NCI-H1092 (cell line): Measurements from ENCODE around the gene ZNF621.
"Not testable (repeated sequence)": the region's sequence is repeated elsewhere in the genome, so short reads cannot be mapped to it uniquely, and the experiment has no call there.

ENCODE experiments used
- DNase-seq: peaks from one replicate; lab custom pipeline; 2025; lab: John Stamatoyannopoulos, UW

Gene ZNF621

DNA sequence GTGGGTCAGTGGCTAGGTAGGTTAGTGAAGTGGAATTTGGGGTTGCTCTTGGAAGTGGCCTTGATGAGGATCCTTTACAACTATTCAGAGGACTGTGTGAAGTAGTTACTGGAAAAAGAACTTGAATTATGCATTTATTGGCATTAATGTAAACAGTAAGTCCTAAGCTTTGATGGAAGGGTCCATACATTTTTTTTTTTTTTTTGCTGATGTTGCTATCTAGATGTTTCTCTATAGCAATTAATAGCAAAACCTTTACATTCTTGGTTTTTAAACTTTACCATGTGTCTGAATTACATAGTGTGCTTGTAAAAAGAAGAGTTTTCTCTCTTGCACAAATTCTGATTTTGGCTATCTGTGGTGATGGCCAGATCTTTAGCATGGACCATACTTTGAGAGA lies 9.5 kb downstream of the ZNF621 start:
- DNase-seq = no peak

DNA sequence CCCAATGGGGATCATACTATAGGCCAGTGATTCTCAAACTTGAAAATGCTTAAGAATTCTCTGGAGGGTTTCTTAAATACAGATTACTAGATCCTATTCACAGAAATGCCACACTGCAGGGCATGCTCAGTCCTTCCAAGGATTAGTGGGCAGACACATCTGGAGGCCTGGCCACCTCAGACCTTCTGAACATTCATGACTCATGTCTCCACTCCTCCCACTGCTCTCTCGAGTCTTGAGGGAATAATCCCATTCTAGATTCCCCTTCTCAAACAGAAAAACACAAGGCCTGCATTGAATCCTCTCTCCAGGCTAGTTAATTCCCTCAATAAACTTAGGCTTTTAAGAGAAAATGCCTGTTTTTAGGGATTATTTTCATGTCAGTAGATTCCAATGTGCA lies 22.1 kb downstream of the ZNF621 start:
- DNase-seq = no peak

DNA sequence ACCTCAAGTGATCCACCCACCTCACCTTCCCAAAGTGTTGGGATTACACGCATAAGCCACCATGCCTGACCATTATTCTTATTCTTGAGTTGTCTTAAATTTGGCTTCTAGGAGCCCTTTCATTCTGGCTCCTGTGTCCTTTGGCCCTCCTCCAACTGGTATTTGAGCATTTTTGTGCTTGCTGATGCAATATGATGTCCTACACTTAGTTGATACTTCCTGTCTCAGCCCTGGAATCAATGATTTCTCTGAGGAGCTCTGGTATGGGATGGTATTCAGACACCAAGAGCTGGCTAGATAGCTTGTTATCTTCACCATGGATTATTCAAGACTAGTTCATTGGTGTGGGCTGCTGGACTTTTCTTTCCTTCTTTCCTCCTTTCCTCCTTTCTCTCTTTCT lies 25.4 kb downstream of the ZNF621 start:
- no peak for DNase-seq

DNA sequence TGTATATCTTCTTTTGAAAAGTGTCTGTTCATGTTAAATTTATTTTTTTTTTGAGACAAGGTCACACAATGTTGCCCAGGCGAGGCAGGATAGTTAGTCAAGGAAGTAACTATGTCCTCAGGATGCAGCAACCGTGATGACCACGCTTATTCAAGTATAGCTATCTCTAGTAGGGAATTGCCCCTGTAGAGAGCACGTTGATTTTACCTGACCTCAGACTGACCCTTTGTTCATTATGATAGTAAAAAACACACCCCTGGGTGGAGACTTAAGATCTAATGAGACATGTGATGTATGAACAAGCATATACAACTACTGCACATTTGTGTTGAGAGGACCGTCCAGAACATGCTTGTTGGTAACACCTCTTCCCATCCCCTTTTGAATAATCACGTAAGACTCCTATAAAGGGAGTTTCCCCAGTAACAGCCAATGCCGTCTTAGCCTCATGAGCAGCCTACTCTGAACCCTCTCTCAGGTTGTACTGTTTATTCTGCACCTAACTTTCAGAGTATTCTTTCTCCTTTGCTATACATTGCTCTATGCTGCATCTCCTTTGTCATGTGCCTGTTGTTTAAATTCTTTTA lies 32.9 kb downstream of the ZNF621 start:
- no peak for DNase-seq

DNA sequence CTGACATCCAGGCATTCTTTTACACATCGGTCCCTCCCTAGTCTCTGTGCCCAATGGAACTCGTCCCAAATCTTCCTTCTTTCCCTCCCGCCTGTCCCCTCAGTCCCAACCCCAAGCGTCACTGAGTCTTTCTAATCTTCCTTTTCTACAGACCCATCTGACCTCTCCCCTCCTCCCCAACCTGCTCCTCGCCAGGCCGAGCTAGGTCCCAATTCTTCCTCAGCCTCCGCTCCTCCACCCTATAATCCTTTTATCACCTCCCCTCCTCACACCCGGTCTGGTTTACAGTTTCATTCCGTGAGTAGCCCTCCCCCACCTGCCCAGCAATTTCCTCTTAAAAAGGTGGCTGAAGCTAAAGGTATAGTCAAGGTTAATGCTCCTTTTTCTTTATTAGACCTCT lies 37.7 kb downstream of the ZNF621 start:
- not testable (repeated sequence) for DNase-seq

DNA sequence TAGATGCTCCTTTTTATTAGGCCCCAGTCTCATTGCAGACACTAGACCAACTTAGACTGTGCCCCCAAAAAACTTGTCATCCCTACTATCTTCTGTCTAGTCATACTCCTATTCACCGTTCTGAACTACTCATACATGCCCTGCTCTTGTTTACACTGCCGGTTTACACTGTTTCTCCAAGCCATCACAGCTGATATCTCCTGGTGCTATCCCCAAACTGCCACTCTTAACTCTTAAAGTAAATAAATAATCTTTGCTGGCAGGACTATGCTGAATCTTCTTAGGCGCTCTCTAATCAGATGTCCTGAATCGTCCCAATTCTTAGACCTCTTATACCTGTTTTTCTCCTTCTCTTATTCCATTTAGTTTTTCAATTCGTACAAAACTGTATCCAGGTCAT lies 40.9 kb downstream of the ZNF621 start:
- not testable (repeated sequence) for DNase-seq

DNA sequence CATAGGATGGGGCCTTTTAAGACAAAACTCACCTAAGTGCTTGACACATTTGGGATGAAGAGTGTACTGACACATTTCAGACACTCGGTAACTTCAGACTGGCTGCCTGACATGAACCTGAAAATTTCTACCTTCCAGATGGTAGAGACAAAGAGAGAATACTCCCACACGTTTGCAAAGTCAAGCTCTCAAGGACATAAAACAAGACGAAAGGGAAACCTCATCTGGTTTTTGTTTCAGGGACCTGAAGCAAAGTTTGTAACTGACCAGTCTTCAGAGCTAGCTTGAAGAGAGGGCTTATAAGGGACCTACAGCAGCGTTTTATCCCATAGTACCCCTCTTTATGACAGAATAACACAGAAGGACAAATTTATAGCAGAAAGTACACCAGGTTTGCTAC lies 41.9 kb downstream of the ZNF621 start:
- no peak for DNase-seq

DNA sequence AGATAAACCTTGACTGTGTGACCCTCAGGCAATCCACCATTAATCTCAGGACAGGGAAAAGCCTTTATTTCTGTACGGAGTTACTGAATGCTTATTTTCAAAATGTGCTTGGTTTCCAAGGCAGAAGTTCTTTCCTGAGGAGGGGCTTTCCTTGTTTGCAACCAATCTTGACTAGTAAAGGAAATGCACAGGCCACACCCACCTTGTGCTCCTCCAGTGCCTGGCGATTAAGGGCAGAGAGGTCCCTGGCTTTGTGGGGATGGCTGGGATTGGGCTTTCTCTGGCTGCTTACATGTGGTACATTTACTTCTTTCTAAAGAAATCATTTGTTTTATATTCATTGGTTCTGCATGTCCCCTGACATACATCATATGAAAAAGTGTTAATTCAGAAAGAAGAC lies 47.8 kb downstream of the ZNF621 start:
- DNase-seq = no peak

DNA sequence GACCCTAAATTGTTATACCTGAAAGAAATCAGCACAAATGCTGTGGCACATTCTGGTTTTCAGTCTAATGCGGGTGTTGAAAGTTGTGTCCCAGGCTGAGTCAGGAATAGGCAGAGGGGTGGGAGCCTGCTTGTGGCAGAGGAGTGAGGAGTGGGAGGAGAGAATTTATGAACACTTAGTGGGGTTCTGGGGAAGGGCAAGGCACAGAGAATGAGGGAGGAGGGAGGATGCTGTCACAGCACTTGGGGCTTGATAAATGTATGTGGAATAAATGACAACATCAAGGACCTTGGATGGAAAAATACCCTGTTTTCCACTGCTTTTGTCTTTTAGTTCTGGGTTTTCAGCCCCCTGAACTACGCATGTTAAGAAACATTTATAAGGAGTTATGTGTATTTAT lies 49.3 kb downstream of the ZNF621 start:
- no peak for DNase-seq

DNA sequence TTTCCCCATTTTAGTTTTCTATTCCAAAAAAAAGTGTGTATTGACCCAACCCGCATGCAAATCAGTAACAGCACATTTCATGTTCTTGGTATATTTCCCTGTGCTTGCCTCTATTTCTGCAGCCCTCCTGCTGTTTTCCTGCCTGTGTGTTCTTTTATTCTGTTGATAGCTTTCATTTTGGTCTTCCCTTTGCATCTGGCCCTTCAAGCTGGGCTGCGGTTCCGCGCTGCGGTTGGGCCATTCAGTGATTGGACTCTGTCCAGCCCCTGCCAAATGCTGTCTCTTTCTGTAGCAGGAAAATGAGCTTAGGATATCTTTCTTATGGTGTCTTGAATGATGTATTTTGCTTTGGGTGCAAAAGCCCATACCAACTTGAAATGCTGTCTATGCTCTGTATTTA lies 49.9 kb downstream of the ZNF621 start:
- peak; percentile 47 for DNase-seq

DNA sequence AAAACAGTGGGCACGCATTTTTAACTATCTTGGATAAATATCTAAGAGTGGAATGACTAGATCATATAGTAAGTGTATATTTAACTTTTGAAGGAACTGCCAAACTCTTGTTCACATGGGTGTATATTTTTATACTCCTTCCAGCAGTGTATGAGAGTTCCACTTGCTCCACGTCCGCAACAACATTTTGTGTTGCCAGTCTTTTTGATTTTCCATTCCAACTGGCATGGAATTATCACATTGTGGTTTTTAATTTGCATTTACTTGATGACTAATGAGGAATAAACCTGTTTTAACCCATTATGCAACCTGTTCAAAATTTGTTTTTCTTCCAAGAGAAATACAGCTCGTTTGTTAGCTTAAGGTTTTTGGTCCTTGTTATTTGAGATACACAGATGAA lies 51.6 kb downstream of the ZNF621 start:
- no peak for DNase-seq

DNA sequence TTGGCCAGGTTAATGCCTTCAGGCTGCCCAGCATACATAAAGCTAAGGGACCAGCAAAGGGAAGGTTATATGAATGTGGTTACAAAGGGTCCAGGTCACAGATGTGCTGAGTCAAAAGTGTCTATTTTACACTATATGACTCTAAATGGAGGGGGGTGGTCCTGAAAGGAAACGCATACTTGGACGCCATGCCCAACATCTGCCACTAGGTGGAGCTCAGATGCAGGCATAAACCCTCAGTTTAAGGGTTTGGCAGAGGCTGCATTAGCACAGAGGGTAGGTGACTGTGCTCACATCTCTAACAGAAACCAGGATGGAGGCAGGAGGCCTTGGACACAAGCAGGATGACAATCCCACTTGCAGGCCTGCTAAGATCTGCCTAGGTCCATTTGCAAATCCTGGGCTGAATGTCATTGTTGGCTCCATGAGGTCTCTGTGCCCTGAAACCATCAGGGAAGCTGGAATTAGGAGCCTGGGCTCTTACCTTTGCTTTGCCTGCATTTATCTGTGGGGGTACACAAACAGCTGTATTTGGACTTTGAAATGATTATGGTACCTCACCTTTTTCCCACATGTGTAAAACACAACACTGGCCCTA lies 55.8 kb downstream of the ZNF621 start:
- peak; percentile 59 for DNase-seq

DNA sequence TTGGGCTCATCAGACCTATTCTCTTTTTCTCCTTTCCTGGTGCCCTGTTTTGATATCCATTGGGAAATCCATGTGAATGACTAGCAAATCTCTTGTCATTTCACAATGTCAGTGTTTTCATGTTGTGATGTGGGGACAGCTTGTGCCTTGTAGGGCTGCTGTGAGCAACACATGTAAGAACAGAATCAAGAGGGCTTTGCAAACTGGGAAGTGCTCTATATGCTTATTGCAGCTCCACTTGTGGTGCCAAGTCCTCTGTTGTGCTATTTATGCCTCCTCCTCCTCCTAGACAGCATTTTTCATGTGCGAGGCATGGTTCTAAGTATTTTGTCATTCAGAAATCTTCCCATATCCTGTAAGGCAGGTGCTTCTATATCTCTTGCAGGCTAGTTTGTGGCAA lies 56.4 kb downstream of the ZNF621 start:
- DNase-seq = no peak

DNA sequence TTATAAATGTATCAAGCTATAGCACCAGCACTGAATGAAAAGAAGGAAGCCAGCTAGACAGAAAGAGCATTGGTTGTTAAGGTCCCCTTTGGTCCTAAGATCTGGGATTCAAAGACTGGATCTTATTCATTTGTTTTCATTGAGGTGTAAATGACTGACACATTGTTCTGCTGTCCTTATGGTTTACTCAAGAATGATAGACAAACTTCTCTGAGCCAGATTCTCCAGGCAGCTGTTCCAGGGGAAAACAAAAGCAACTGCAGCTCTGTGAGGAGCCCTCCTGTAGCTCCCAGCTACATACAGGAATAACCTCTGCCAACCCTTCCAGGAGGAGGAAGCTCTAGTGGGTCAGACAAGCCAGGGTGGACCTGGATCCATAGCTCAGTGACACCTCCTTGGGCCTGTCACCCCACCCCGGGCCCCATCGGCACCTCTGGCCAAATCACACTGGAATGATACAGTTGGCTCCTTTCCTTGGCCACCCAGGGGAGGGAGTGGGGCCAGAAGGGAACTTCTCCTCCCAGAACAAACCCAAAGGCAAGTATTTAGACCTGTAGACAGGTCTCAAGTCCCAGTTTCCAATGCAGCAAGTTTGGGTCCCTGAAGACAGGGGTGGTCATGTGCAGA lies 57.8 kb downstream of the ZNF621 start:
- no peak for DNase-seq

DNA sequence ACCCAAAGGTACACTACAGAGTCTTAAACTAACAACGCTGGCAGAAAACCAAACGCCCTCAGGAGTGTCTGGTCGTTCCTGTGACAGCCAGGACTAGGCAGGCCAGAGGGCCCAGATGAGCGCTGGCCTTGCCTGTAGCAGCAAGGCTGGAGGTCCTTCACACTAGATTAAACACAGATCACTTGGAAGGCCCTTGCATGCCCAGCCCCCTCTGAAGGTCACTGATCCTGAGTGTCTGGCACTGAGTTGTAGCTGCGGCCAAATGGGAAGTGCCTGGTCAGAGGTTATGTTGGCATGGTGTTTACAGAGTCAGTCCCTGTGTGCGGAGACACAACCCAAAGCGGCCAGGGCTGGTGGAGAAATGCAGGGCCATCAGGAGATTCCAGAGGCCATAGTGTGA lies 58.9 kb downstream of the ZNF621 start:
- DNase-seq = no peak

DNA sequence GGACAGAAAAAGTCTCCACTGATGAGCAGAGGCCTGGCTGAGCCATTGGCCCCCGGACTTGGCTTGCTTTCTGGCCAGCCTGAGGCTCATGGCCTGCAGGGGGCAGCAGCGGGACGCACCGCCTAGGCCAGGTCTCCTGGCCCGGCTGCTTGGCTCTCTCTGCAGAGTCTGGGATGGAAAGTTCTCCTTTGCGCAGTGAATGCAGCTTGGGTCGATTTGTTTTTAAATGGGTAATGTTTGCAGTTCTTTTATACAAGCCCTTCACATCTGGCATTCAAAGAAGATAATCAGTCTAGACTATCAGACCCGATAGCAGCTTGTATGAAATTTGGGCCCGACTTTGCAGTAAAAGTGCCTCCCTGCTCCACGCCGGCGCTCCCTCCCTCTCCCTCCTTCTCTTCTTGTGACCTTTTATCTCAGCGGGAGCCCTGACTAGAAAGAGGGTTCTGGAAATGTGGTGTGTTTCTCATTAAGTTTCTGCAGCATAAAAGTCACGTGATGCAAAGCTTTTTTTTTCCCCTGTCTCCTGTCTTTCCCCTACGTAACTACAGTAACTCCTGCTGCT lies 59.9 kb downstream of the ZNF621 start:
- peak; percentile 69 for DNase-seq

DNA sequence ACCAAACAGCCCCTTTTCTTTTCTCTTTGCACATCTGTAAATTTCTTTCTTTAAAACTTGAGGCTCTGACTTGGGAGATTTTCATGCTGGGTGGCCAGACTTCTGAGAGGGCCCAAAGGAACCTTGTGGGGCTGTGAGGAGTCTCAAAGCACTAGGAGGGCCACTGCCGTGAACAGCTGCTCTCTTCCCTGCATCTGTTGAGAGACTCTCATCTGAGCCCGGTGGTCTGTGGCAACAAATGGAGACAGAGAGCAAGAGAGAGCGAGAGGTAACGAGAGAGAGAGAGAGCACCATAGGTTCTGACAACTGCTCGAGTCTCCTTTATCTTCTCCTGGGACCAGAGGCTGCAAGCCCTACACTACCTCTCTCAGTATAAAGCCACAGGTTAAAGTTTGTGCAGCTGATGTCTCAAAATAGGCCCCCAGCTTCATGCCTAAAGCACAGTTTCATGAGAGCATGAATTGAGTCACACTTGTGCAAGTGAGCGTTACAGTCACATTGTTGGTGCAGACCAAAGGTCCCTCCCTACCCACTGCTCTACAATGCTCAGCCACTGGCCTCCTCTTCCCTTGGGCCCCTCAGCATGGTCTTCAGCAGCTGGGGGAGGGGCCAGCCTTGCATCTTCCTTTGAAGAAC lies 60.7 kb downstream of the ZNF621 start:
- no peak for DNase-seq

DNA sequence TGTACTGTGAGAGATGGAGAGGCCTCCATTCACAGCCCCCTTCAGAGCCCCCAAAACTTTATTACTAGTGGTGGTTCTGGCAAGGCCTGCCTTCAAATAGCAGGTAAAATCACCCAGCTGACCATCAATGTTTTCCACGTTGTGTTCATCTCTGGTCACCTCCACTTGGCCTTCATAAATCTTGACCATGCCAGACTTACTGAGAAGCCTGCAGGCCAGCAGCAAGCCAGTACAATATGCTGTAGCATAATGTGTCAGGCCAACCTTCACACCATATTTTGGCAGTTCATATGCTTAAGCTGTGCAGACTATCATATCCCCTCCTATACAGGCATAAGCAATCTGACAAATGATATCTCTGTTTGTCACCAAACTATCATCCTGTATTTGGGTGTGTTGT lies 62.1 kb downstream of the ZNF621 start:
- no peak for DNase-seq

DNA sequence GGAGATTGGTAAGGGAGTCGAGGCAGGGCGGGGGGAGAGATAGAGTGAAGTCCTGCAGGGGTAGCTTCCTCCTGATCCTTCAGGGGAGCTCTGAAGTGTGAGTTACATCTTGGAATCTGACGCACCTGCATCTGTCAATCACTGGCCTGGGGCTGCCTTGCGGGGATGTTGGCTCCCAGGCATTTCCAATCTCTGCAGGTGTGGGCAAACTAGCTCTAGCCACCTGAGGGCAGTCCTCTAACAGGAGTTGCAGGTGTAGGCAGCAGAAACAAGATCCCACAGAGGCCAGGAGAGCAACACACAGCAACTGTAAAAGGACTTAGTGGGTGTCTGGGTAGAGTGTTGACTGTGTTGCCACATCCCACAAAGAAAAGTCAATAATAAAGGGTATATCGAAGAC lies 63.6 kb downstream of the ZNF621 start:
- no peak for DNase-seq
